RCC 7860 (cell line): Measurements from ENCODE around the gene PPEF2.
"Not testable (repeated sequence)": the region's sequence is repeated elsewhere in the genome, so short reads cannot be mapped to it uniquely, and the experiment has no call there.

ENCODE experiments used
- DNase-seq: peaks from one replicate; pipeline ENCODE4 v3.0.0-alpha.2; 2015; ENCODE audit warnings: low spot score
- FAIRE-seq: peaks from 2 replicates; lab custom pipeline; 2012; peaks lifted over from hg19 to GRCh38; lab: Jason Lieb, UNC

PPEF2 gene

DNA sequence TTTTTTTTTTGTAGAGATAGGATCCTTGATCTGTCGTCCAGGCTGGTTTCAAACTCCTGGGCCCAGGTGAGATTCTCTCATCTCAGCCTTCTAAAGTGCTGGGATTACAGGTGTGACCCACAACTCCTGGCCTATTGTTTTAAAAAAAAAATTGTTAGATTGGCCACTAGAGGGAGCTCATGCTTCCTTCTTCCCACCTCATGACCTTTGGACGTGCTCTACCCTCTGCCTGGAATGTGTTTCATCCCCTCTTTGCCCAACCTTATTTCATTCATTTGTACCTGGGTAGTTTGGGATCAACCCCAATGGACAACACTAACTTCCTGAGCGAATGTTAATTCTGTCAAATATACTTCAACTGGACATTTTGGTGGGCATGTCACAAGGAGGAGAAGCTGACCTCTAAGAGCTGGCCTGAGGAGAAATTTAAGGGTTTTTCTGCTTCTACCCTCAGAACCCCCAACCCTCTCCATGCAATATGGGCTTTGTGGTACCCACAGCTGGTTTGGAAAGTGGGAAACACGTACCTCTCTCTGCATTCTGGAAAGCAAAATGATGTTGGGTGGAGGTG, 6.4 kb downstream of the PPEF2 start:
- DNase-seq = peak; percentile 35
- no peak for FAIRE-seq

GRCh38 chr4:75892508-75892907, 9.7 kb downstream of the PPEF2 start:
- DNase-seq = no peak

GRCh38 chr4:75891611-75892010, 10.6 kb downstream of the PPEF2 start:
- DNase-seq = no peak
- FAIRE-seq = no peak

More at GRCh38 chr4:75892508-75892907, 9.7 kb downstream of the PPEF2 start:
- no peak for FAIRE-seq

- no peak for DNase-seq
- FAIRE-seq = no peak
Observed at GRCh38 chr4:75889537-75890199, 12.6 kb downstream of the PPEF2 start.

- FAIRE-seq = no peak
- no peak for DNase-seq
Observed at GRCh38 chr4:75886104-75886503, 16.1 kb downstream of the PPEF2 start.

- no peak for FAIRE-seq
Observed at GRCh38 chr4:75881476-75881875, 20.8 kb downstream of the PPEF2 start.

GRCh38 chr4:75880278-75880677, 22.0 kb downstream of the PPEF2 start:
- DNase-seq = no peak
- FAIRE-seq = no peak

More at GRCh38 chr4:75881476-75881875, 20.8 kb downstream of the PPEF2 start:
- DNase-seq = no peak

DNA sequence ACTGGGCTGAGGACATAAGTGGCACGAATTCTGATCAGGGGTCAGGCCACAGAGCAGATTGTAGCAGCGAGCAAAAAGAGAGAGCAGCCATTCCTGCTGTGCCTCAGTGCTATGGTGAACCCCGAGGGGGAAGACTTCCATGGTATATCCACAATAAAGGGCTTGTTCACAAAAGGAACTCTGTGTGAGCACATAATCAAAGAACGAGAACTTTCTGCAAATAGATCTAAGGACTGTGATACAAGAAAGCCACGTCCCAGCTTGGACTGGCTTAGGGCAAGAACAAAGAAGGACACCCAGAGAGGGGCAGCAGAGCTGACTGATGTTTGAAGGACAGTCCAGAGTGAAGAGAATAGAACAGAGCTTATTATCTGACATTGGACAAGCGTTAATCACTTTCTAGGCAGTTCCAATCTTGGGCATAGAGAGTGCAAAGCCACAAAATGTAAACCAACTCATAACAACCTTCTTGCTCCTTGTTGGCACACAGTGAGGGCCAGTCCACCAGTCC, 24.0 kb downstream of the PPEF2 start:
- DNase-seq = no peak

GRCh38 chr4:75876218-75876617, 26.0 kb downstream of the PPEF2 start:
- no peak for FAIRE-seq
- DNase-seq = no peak

More for the DNA sequence above, 24.0 kb downstream of the PPEF2 start:
- FAIRE-seq = no peak

DNA sequence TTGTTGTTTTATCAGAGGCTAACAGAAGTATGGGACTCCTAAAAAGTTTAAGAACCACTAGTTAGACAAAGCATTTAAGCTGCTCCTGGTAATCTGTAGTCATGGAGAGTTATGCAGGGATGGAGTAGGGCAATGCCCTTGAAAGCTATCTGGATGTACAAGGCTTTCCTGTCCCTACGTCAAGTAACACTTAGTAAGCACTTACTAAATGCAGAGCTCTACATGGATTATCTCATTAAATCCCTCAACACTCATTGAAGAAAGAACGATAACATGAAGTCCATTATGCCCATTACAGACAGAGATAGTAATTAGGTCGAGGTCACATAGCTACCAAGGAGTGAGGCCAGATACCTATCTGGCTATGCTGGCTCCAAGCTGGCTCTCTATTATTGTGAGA, 33.2 kb downstream of the PPEF2 start:
- DNase-seq = no peak
- no peak for FAIRE-seq

DNA sequence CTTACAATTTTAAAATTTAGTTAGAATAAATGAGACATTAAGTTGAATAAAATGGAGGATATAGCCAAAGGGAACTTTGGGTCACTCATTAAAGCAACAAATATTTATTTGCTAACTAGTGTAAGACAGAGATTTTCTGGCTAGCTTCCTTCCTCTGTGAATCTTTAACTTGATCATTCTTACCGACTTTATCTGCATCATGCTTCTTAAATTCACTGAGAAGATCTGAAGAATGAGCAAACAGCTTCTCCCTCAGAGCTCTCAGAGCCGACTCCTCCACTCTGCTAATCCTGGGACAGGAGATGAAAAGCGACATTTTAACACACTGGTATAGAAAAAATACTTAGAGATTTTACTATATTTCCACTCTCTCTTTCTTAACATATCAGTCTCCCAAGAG, 35.1 kb downstream of the PPEF2 start:
- no peak for FAIRE-seq

GRCh38 chr4:75860606-75861005, 41.6 kb downstream of the PPEF2 start:
- no peak for FAIRE-seq
- DNase-seq = no peak

More for the DNA sequence above, 35.1 kb downstream of the PPEF2 start:
- no peak for DNase-seq

GRCh38 chr4:75858721-75859120, 43.5 kb downstream of the PPEF2 start:
- DNase-seq (no peak), FAIRE-seq (no peak)

- DNase-seq (no peak), FAIRE-seq (no peak)
Observed at GRCh38 chr4:75849461-75849860, 52.8 kb downstream of the PPEF2 start.

GRCh38 chr4:75848891-75849290, 53.4 kb downstream of the PPEF2 start:
- DNase-seq (no peak), FAIRE-seq (no peak)

DNA sequence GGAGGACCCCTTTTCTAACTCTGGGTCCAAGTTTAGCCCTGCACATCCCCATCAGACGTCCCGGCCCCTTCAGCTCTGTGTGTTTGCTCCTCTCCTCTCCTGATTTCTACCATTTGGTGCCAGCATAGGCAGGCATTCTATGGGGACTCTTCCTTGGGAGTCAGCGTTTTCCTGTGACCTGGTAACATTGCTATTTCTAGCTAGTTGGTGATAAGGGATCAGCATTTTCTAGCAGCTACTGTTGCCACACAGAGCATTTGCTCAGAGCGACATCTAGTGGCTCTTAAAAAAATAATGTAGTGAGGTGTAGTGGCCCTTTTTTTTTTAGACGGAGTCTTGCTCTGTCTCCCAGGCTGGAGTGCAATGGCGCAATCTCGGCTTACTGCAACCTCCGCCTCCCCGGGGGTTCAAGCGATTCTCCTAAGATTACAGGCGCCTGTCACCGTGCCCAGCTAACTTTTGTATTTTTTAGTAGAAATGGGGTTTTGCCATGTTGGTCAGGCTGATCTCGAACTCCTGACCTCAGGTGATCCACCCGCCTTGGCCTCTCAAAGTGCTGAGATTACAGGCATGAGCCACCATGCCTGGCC, 54.0 kb downstream of the PPEF2 start:
- not testable (repeated sequence) for FAIRE-seq
- peak; percentile 65 for DNase-seq

DNA sequence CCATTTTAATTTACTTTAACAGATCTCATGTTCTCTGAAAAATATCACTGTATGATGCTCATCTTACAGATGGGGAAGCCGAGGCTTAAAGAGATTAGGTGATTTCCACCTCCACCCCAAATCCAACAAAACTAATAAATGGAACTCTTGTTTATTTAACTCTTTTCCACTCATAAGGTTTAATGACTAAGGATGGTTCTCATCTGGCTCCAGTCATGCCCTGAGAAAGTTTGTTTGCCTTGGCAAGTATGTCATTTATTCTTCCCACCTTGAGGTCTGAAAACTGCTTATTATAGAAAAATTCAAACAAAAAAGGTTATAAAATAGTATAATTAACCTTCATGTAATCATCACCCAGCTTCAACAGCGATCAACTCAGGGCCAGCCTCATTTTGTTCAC, 56.3 kb downstream of the PPEF2 start:
- no peak for DNase-seq
- FAIRE-seq = no peak

DNA sequence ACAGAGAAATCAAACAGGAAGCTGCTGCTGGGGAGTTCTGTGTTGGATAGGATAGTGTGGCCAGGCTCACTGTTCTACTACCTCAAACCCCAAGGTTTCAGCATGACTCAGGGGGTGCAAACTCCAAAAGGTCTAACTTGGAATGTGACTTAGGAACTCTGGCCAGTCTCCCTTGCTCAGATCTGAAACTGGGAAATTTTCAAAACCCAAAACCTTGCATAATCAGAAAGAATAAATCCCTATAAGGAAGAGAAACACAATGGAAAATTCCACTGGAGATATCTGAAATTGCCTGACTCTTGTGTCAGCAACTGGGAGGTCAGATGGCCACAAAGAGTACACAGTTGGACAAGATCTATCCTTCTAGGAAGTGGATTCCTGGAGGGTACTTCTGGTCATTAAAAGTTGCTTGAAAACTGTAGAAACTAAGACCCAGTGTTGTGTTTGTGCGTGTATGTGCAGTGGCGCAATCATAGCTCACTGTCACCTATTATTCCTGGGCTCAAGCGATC, 58.0 kb downstream of the PPEF2 start:
- DNase-seq (no peak), FAIRE-seq (no peak)

DNA sequence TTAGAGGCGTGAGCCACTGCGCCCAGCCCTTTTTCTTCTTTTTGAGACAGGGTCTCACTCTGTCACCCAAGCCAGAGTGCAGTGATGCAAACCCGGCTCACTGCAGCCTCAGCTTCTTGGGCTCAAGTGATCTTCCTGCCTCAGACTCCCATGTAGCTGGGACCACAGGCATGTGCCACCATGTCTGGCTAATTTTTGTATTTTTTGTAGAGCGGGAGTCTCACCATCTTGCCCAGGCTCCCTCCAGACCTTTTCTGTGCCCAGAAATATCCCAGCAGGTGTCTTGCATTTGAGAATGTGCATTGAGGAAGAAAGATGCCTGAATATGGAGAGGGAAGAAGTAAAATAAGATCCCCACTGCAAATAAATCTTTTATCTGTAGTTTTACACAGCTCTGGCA, 58.7 kb downstream of the PPEF2 start:
- no peak for FAIRE-seq
- DNase-seq = no peak

- FAIRE-seq = no peak
Observed at GRCh38 chr4:75841641-75842520, 60.4 kb downstream of the PPEF2 start.

DNA sequence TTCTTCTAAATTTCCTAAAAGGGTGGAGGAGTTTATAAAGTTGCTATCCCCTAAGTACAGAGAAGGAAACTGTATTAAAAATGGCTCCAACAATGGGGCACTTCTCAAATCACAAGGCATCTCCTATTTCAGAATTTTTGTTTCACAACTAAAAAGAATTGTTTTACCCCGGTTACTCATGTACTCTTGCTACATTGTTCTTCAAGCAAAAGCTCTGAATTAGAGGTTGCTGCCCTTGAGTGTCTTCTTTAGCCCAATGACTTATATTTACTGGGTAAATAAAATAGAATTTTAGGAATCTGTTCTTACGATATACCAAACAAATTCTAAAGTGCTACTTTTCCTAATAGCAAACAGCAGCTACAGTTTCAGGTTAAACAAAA, 67.5 kb downstream of the PPEF2 start:
- DNase-seq (no peak), FAIRE-seq (no peak)

More at GRCh38 chr4:75841641-75842520, 60.4 kb downstream of the PPEF2 start:
- DNase-seq = no peak
